Keratinocyte (primary cell): ENCODE data around the gene GATA5. TPM values are rescaled to one million over a fixed set of nuclear protein-coding genes. Genes with fewer than 3 reads are reported as not detected.

ENCODE experiments used
- DNase-seq: peaks from one replicate; pipeline ENCODE4 v3.0.0-alpha.2; 2011; ENCODE audit warnings: low read depth, missing footprints, low spot score
- FAIRE-seq: peaks from 2 replicates; lab custom pipeline; 2011; peaks lifted over from hg19 to GRCh38; lab: Jason Lieb, UNC
- H2AFZ ChIP-seq: 2 replicates; pipeline ENCODE4 v1.6.0; 2012; ENCODE audit warnings: low read length, control low read depth, inconsistent platforms; ENCODE audit not compliant: control insufficient read depth
- H3K27ac ChIP-seq: 2 replicates; pipeline ENCODE4 v1.5.1; 2011; ENCODE audit warnings: low read length; ENCODE audit not compliant: control insufficient read depth, insufficient read depth
- H3K27me3 ChIP-seq: 3 replicates; pipeline ENCODE4 v1.6.0; 2011; ENCODE audit warnings: low read length; ENCODE audit not compliant: control insufficient read depth, insufficient read depth; ENCODE audit errors: extremely low read depth
- H3K36me3 ChIP-seq, 2 experiments: 2 replicates in 1 of 2; 3 replicates in 1 of 2; pipeline ENCODE4 v1.5.1; 2011; ENCODE audit warnings: low read length in 2 of 2, mild to moderate bottlenecking in 1 of 2; ENCODE audit not compliant: control insufficient read depth in 2 of 2, insufficient read depth in 2 of 2; ENCODE audit errors: extremely low read depth in 1 of 2
- H3K4me1 ChIP-seq: 3 replicates; pipeline ENCODE4 v1.5.1; 2011; ENCODE audit warnings: low read length; ENCODE audit not compliant: control insufficient read depth, insufficient read depth; ENCODE audit errors: extremely low read depth
- H3K4me2 ChIP-seq: 3 replicates; pipeline ENCODE4 v1.6.0; 2011; ENCODE audit warnings: low read depth, low read length; ENCODE audit not compliant: control insufficient read depth, insufficient read depth; ENCODE audit errors: extremely low read depth
- H3K4me3 ChIP-seq, 3 experiments: fragments of 200-600 bp in 1 of 3; sonication (generic) in 1 of 3; 2 replicates in 2 of 3; 3 replicates in 1 of 3; pipeline ENCODE4 v1.5.1; 2011 to 2016; ENCODE audit warnings: low read length in 3 of 3, mild to moderate bottlenecking in 3 of 3, control low read depth in 2 of 3, inconsistent platforms in 1 of 3, low read depth in 1 of 3, mixed read lengths in 1 of 3, mixed run types in 1 of 3, moderate library complexity in 1 of 3; ENCODE audit not compliant: control insufficient read depth in 2 of 3, insufficient read depth in 2 of 3; ENCODE audit errors: extremely low read depth in 1 of 3
- H3K79me2 ChIP-seq: 2 replicates; pipeline ENCODE4 v1.6.0; 2012; ENCODE audit warnings: low read length; ENCODE audit not compliant: control insufficient read depth, insufficient read depth
- H3K9ac ChIP-seq: 3 replicates; pipeline ENCODE4 v1.6.0; 2011; ENCODE audit warnings: low read length; ENCODE audit not compliant: control insufficient read depth, insufficient read depth; ENCODE audit errors: extremely low read depth
- H3K9me1 ChIP-seq: 3 replicates; pipeline ENCODE4 v1.6.0; 2011; ENCODE audit warnings: low read length; ENCODE audit not compliant: control insufficient read depth, insufficient read depth; ENCODE audit errors: extremely low read depth
- H3K9me3 ChIP-seq: 2 replicates; pipeline ENCODE4 v1.5.1; 2012; ENCODE audit warnings: low read depth, low read length; ENCODE audit not compliant: control insufficient read depth
- H4K20me1 ChIP-seq: 3 replicates; pipeline ENCODE4 v1.6.0; 2011; ENCODE audit warnings: low read length; ENCODE audit not compliant: control insufficient read depth, insufficient read depth; ENCODE audit errors: extremely low read depth
- CTCF ChIP-seq, 3 experiments: IDR thresholded peaks in 1 of 3; conservative IDR thresholded peaks in 1 of 3; optimal IDR thresholded peaks in 1 of 3; 2 replicates in 2 of 3; 3 replicates in 1 of 3; pipeline versions ENCODE3 to v1.5.1; 2011; ENCODE audit warnings: low read length in 3 of 3, mild to moderate bottlenecking in 3 of 3, moderate library complexity in 2 of 3, control low read depth in 1 of 3, inconsistent platforms in 1 of 3; ENCODE audit not compliant: insufficient read depth in 2 of 3; ENCODE audit errors: extremely low read depth in 1 of 3
- EZH2 ChIP-seq: IDR thresholded peaks from one replicate; pipeline ENCODE4 v1.6.1; 2012; ENCODE audit warnings: inconsistent platforms, mild to moderate bottlenecking, low read length, moderate library complexity
- dilution Hi-C: fragments of 300-500 bp; cut with MboI; formaldehyde crosslinking; loops from one replicate; pipeline ENCODE4 v1.7.0; 2020; ENCODE audit warnings: low sequenced_read_pairs; ENCODE audit not compliant: extremely low pct_ligation_motif_present
- polyA plus RNA-seq, 5 experiments: library from polyadenylated mRNA; depleted of rRNA in 3 of 5; stranded (reverse) in 3 of 5; stranded (forward) in 1 of 5; unstranded in 1 of 5; fragments of >200 nt; gene quantifications; 1 replicate in 1 of 5; 2 replicates in 3 of 5; 3 replicates in 1 of 5; pipeline versions ENCODE4 v1.2.1 to v1.2.3, GENCODE V29; 2011 to 2012; ENCODE audit warnings: missing spikeins in 2 of 5, low read depth in 1 of 5, low replicate concordance in 1 of 5

GATA5 gene
- polyA plus RNA-seq, 1 donor (not counting 4 experiments of a cell fraction or from before 2014, with no cell fraction given) = not detected

GRCh38 chr20:62448788-62449187 lies 27.0 kb downstream of the GATA5 start:
- H2AFZ ChIP-seq = no peak overlapping the region
- H4K20me1 ChIP-seq = no peaks in the 10 kb centered on the region
- dilution Hi-C loops = loop anchor here (25.0 kb wide), 1 partner anchor 89 kb away; no protein-coding TSS in a partner anchor
- H3K9me3 ChIP-seq = no peaks in the 10 kb centered on the region
- no peak overlapping the region for H3K27ac ChIP-seq
- H3K4me3 ChIP-seq = no peak overlapping the region
- H3K4me2 ChIP-seq = no peak overlapping the region
- no peaks in the 10 kb centered on the region for H3K9me1 ChIP-seq
- no peaks in the 10 kb centered on the region for H3K4me1 ChIP-seq
- no peak overlapping the region for H3K9ac ChIP-seq
- H3K27me3 ChIP-seq = peaks cover 26% of the 10 kb centered on the region
- no peaks in the 10 kb centered on the region for H3K79me2 ChIP-seq
- DNase-seq (no peak), FAIRE-seq (no peak)
- no peak for TF ChIP-seq EZH2
- no peaks in the 10 kb centered on the region for H3K36me3 ChIP-seq

GRCh38 chr20:62448038-62448437 lies 27.8 kb downstream of the GATA5 start:
- Histone ChIP-seq H3K27ac (no peak overlapping the region), H3K27me3 (peaks cover 26% of the 10 kb centered on the region), H3K4me1 (no peaks in the 10 kb centered on the region), H3K9me1 (no peaks in the 10 kb centered on the region), H3K9ac (no peak overlapping the region), H3K36me3 (no peaks in the 10 kb centered on the region), H3K4me3 (no peak overlapping the region), H3K9me3 (no peaks in the 10 kb centered on the region), H4K20me1 (no peaks in the 10 kb centered on the region), H2AFZ (no peak overlapping the region), H3K79me2 (no peaks in the 10 kb centered on the region), H3K4me2 (no peak overlapping the region)
- dilution Hi-C loops = loop anchor here (25.0 kb wide), 1 partner anchor 89 kb away; no protein-coding TSS in a partner anchor
- TF ChIP-seq CTCF (optimal IDR thresholded peaks at IDR 0.05 in 1 of 3, IDR thresholded peaks at IDR 0.05 in 1 of 3, conservative IDR thresholded peaks at IDR 0.05 in 1 of 3; ENCODE audit: extremely low read depth in 1 of 3, insufficient read depth in 2 of 3, low read length in 3 of 3) (no peak), EZH2 (no peak)
- FAIRE-seq = no peak
- no peak for DNase-seq
